ENCODE data around the gene SLC25A1. TPM values are rescaled to one million over a fixed set of nuclear protein-coding genes. Genes with fewer than 3 reads are reported as not detected.
A peak's percentile ranks its signal among the peaks of the same experiment; 100 is the strongest.

SLC25A1 gene
- polyA plus RNA-seq, 1 donor from 2014 or later, result 81.4 TPM

GRCh38 chr22:19176732-19177131, 1.8 kb downstream of the SLC25A1 start:
- H3K79me2 ChIP-seq (replicated peaks; ENCODE audit: insufficient read depth, low read length), result peaks cover 11% of the 10 kb centered on the region
- no peaks in the 10 kb centered on the region for H3K9me3 ChIP-seq (ENCODE audit: low read length)
- no peak for TF ChIP-seq SMC3 (conservative IDR thresholded peaks at IDR 0.05; ENCODE audit: poor library complexity)
- TF ChIP-seq MXI1 (conservative IDR thresholded peaks at IDR 0.05; ENCODE audit: poor library complexity, severe bottlenecking), result no peak
- TF ChIP-seq TAF1 (IDR thresholded peaks at IDR 0.05; ENCODE audit: low read depth), result no peak
- TF ChIP-seq EP300 (conservative IDR thresholded peaks at IDR 0.05; ENCODE audit: poor library complexity, severe bottlenecking), result no peak
- no peak for TF ChIP-seq REST (IDR thresholded peaks at IDR 0.05; ENCODE audit: borderline replicate concordance)
- TF ChIP-seq EZH2 (IDR thresholded peaks at IDR 0.05; ENCODE audit: borderline replicate concordance, insufficient read depth, low read length, poor library complexity, severe bottlenecking), result no peak
- no peak for TF ChIP-seq POLR2AphosphoS5 (IDR thresholded peaks at IDR 0.05)
- no peak for TF ChIP-seq RAD21 (conservative IDR thresholded peaks at IDR 0.05)
- TF ChIP-seq CTCF (IDR thresholded peaks at IDR 0.05; ENCODE audit: poor library complexity, severe bottlenecking), result no peak
- peak overlapping the region; percentile 91 for H3K4me3 ChIP-seq (ENCODE audit: low read length)
- no peak overlapping the region for H3K4me2 ChIP-seq (ENCODE audit: low read length)
- no peaks in the 10 kb centered on the region for H4K20me1 ChIP-seq (ENCODE audit: insufficient read depth)
- no peaks in the 10 kb centered on the region for H3K9me2 ChIP-seq (ENCODE audit: insufficient read depth, low read length)
- no peaks in the 10 kb centered on the region for H3F3A ChIP-seq (ENCODE audit: insufficient read depth, low read length, poor library complexity, severe bottlenecking)
- H2AFZ ChIP-seq (ENCODE audit: low read depth, low read length), result no peak overlapping the region
- no peaks in the 10 kb centered on the region for H3K36me3 ChIP-seq (ENCODE audit: insufficient read depth, low read length)
- no peaks in the 10 kb centered on the region for H3K27me3 ChIP-seq (ENCODE audit: insufficient read depth, low read depth, low read length)
- no peak overlapping the region for H3K9ac ChIP-seq (ENCODE audit: low read length)
- H3K27ac ChIP-seq (ENCODE audit: low read length), result no peak overlapping the region

DNA sequence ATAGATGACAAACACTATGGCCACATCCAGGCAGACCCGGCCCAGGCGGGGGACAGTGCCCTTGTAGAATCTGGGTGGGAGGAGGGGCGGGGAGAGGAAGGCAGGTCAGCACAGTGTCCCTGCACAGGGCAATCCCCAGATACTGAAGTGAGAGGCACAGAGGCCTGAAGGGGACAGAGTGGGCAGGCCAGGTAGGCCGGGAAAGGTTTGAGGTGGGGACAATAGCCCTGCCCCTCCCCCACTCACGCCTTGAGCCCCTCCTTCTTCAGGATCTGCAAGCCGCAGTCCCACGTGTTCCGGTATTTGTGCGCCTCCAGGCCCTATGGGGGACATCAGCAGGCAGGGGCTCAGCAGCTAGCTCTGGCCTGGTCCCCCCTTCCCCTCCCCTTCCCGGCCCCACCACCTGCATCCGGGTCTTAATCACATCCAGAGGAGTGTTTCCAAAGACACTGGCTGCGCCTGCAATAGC, 2.3 kb downstream of the SLC25A1 start:
- Histone ChIP-seq H2AFZ (ENCODE audit: low read depth, low read length) (no peak overlapping the region), H3F3A (ENCODE audit: insufficient read depth, low read length, poor library complexity, severe bottlenecking) (no peaks in the 10 kb centered on the region), H4K20me1 (ENCODE audit: insufficient read depth) (no peaks in the 10 kb centered on the region), H3K27me3 (ENCODE audit: insufficient read depth, low read depth, low read length) (no peaks in the 10 kb centered on the region), H3K79me2 (replicated peaks; ENCODE audit: insufficient read depth, low read length) (peaks cover 13% of the 10 kb centered on the region), H3K9ac (ENCODE audit: low read length) (no peak overlapping the region), H3K4me2 (ENCODE audit: low read length) (no peak overlapping the region), H3K27ac (ENCODE audit: low read length) (no peak overlapping the region), H3K9me2 (ENCODE audit: insufficient read depth, low read length) (no peaks in the 10 kb centered on the region), H3K4me3 (ENCODE audit: low read length) (no peak overlapping the region), H3K9me3 (ENCODE audit: low read length) (no peaks in the 10 kb centered on the region), H3K36me3 (ENCODE audit: insufficient read depth, low read length) (no peaks in the 10 kb centered on the region)
- TF ChIP-seq REST (IDR thresholded peaks at IDR 0.05; ENCODE audit: borderline replicate concordance) (no peak), RAD21 (conservative IDR thresholded peaks at IDR 0.05) (no peak), EZH2 (IDR thresholded peaks at IDR 0.05; ENCODE audit: borderline replicate concordance, insufficient read depth, low read length, poor library complexity, severe bottlenecking) (no peak), SMC3 (conservative IDR thresholded peaks at IDR 0.05; ENCODE audit: poor library complexity) (no peak), POLR2AphosphoS5 (IDR thresholded peaks at IDR 0.05) (no peak), TAF1 (IDR thresholded peaks at IDR 0.05; ENCODE audit: low read depth) (no peak), MXI1 (conservative IDR thresholded peaks at IDR 0.05; ENCODE audit: poor library complexity, severe bottlenecking) (no peak)

All from neural cell (in vitro differentiated cells).